Esophagus muscularis mucosa (tissue), 4 donors: ENCODE measurements around the gene ARSB. TPM values are rescaled to one million over a fixed set of nuclear protein-coding genes. Genes with fewer than 3 reads are reported as not detected.

Experiments used
- DNase-seq: peaks from one replicate; pipeline ENCODE4 v3.0.0-alpha.2; 2017; ENCODE audit errors: extremely low spot score
- H3K27ac ChIP-seq, 4 donors: fragments of 200-600 bp; sonication (generic); replicated peaks in 1 of 4; 1 replicate in 3 of 4; 2 replicates in 1 of 4; pipeline ENCODE4 v1.5.1; 2016 to 2019; ENCODE audit warnings: mild to moderate bottlenecking in 1 of 4
- H3K27me3 ChIP-seq, 4 donors: fragments of 200-600 bp; sonication (generic); one replicate each; pipeline versions ENCODE4 v1.5.1 to v1.6.0; 2016 to 2019
- H3K36me3 ChIP-seq, 4 donors: fragments of 200-600 bp; sonication (generic); one replicate each; pipeline ENCODE4 v1.5.1; 2016 to 2019
- H3K4me1 ChIP-seq, 4 donors: fragments of 200-600 bp; sonication (generic); one replicate each; pipeline ENCODE4 v1.5.1; 2016 to 2019
- H3K4me3 ChIP-seq, 4 donors: fragments of 200-600 bp; sonication (generic); 1 replicate in 2 of 4; 2 replicates in 2 of 4; pipeline ENCODE4 v1.5.1; 2016 to 2019; ENCODE audit warnings: mild to moderate bottlenecking in 4 of 4, moderate library complexity in 1 of 4
- H3K9me3 ChIP-seq, 4 donors: fragments of 200-600 bp; sonication (generic); 1 replicate in 3 of 4; 2 replicates in 1 of 4; pipeline ENCODE4 v1.5.1; 2016 to 2019
- CTCF ChIP-seq, 3 experiments: fragments of 200-600 bp in 2 of 3; fragments of 450-650 bp in 1 of 3; sonication (generic) in 2 of 3; IDR thresholded peaks; one replicate each; pipeline ENCODE4 v1.5.1; 2017 to 2019; ENCODE audit warnings: antibody characterized with exemption in 3 of 3, mild to moderate bottlenecking in 2 of 3, moderate library complexity in 1 of 3
- EP300 ChIP-seq: sonication (generic); formaldehyde crosslinking; IDR thresholded peaks from one replicate; pipeline ENCODE4 v1.6.1; 2017; ENCODE audit warnings: antibody characterized with exemption
- POLR2A ChIP-seq: fragments of 450-650 bp; IDR thresholded peaks from one replicate; pipeline ENCODE4 v1.6.1; 2017; ENCODE audit warnings: antibody characterized with exemption, moderate library complexity, mild to moderate bottlenecking, low read depth
- POLR2AphosphoS5 ChIP-seq, 2 donors: sonication (generic); formaldehyde crosslinking; IDR thresholded peaks; one replicate each; pipeline ENCODE4 v1.6.1; 2017; ENCODE audit warnings: antibody characterized with exemption in 2 of 2
- WGBS: methylation state at CpG from one replicate; pipeline ENCODE4 v1.1.5; 2018; 5-methylcytosine and 5-hydroxymethylcytosine counted together
- intact Hi-C: fragments of 100-400 bp; cut with DNase I; formaldehyde crosslinking; loops from one replicate; pipeline ENCODE4 v1.15.1; 2023
- total RNA-seq, 4 donors: library from RNA; depleted of rRNA; stranded (reverse); fragments of >200 nt; gene quantifications; one replicate each; pipeline versions ENCODE4 v1.1.0 to v1.2.1, GENCODE V29; 2016

Gene ARSB
- total RNA-seq, 4 donors from 2014 or later = 58.0 to 103 (median 67.5) TPM

GRCh38 chr5:78791501-78792100, 193.5 kb downstream of the ARSB start:
- Histone ChIP-seq H3K9me3 (no peaks in the 10 kb centered on the region), H3K4me1 (peaks cover 0 to 17% (median 11%) of the 10 kb centered on the region in 4 donors), H3K27ac (no peak overlapping the region), H3K36me3 (no peaks in the 10 kb centered on the region), H3K4me3 (no peak overlapping the region), H3K27me3 (no peaks in the 10 kb centered on the region)
- intact Hi-C loops = no loop called here
- 95% methylated on average over 11 of the region's 11 CpGs for WGBS
- DNase-seq = no peak
- TF ChIP-seq POLR2A (no peak), POLR2AphosphoS5 (IDR thresholded peaks at IDR 0.05) (no peak), EP300 (no peak), CTCF (IDR thresholded peaks at IDR 0.05) (no peak)

GRCh38 chr5:78787783-78788182, 197.3 kb downstream of the ARSB start:
- peak overlapping the region in 3 of 4 donors; percentile 15 to 57 (median 33) for H3K27ac ChIP-seq
- 43% methylated on average over 7 of the region's 7 CpGs for WGBS
- TF ChIP-seq POLR2A = no peak
- TF ChIP-seq POLR2AphosphoS5 (IDR thresholded peaks at IDR 0.05) = no peak
- no peak for TF ChIP-seq CTCF (IDR thresholded peaks at IDR 0.05)
- TF ChIP-seq EP300 = no peak
- H3K4me3 ChIP-seq = no peak overlapping the region
- DNase-seq = no peak
- H3K36me3 ChIP-seq = no peaks in the 10 kb centered on the region
- no peaks in the 10 kb centered on the region for H3K27me3 ChIP-seq
- H3K9me3 ChIP-seq = no peaks in the 10 kb centered on the region
- H3K4me1 ChIP-seq = peaks cover 0 to 18% (median 11%) of the 10 kb centered on the region in 4 donors
- intact Hi-C loops = no loop called here

GRCh38 chr5:78785454-78785853, 199.7 kb downstream of the ARSB start:
- Histone ChIP-seq H3K36me3 (peaks cover 0 to 12% (median 4%) of the 10 kb centered on the region in 4 donors), H3K27me3 (no peaks in the 10 kb centered on the region), H3K4me1 (peaks cover 0 to 18% (median 11%) of the 10 kb centered on the region in 4 donors), H3K9me3 (no peaks in the 10 kb centered on the region), H3K4me3 (no peak overlapping the region), H3K27ac (no peak overlapping the region)
- no peak for DNase-seq
- 100% methylated on average over 1 of the region's 1 CpG for WGBS
- intact Hi-C loops = no loop called here
- no peak for TF ChIP-seq POLR2A
- no peak for TF ChIP-seq CTCF (IDR thresholded peaks at IDR 0.05)
- no peak for TF ChIP-seq POLR2AphosphoS5 (IDR thresholded peaks at IDR 0.05)
- TF ChIP-seq EP300 = no peak

GRCh38 chr5:78783434-78784130, 201.5 kb downstream of the ARSB start:
- Histone ChIP-seq H3K9me3 (no peaks in the 10 kb centered on the region), H3K27me3 (no peaks in the 10 kb centered on the region), H3K27ac (no peak overlapping the region), H3K36me3 (peaks cover 0 to 23% (median 12%) of the 10 kb centered on the region in 4 donors), H3K4me3 (no peak overlapping the region), H3K4me1 (peaks cover 0 to 18% (median 11%) of the 10 kb centered on the region in 4 donors)
- DNase-seq = no peak
- WGBS = 76% methylated on average over 2 of the region's 2 CpGs
- intact Hi-C loops = no loop called here
- TF ChIP-seq POLR2AphosphoS5 (IDR thresholded peaks at IDR 0.05) = no peak

GRCh38 chr5:78782728-78783127, 202.4 kb downstream of the ARSB start:
- 100% methylated on average over 1 of the region's 1 CpG for WGBS
- intact Hi-C loops = no loop called here
- H3K27ac ChIP-seq = no peak overlapping the region
- H3K4me1 ChIP-seq = peaks cover 0 to 12% (median 6%) of the 10 kb centered on the region in 4 donors
- H3K36me3 ChIP-seq = peaks cover 0 to 23% (median 12%) of the 10 kb centered on the region in 4 donors
- no peak overlapping the region for H3K4me3 ChIP-seq
- TF ChIP-seq EP300 (no peak), CTCF (IDR thresholded peaks at IDR 0.05) (no peak), POLR2A (no peak), POLR2AphosphoS5 (IDR thresholded peaks at IDR 0.05) (no peak)
- DNase-seq = no peak
- H3K27me3 ChIP-seq = no peaks in the 10 kb centered on the region
- no peaks in the 10 kb centered on the region for H3K9me3 ChIP-seq
